ENCODE data around the gene TMEM9.
A peak's percentile ranks its signal among the peaks of the same experiment; 100 is the strongest.

TMEM9 gene

GRCh38 chr1:201100169-201100930 is 53.9 kb downstream of the TMEM9 start:
- no peak for DNase-seq

DNA sequence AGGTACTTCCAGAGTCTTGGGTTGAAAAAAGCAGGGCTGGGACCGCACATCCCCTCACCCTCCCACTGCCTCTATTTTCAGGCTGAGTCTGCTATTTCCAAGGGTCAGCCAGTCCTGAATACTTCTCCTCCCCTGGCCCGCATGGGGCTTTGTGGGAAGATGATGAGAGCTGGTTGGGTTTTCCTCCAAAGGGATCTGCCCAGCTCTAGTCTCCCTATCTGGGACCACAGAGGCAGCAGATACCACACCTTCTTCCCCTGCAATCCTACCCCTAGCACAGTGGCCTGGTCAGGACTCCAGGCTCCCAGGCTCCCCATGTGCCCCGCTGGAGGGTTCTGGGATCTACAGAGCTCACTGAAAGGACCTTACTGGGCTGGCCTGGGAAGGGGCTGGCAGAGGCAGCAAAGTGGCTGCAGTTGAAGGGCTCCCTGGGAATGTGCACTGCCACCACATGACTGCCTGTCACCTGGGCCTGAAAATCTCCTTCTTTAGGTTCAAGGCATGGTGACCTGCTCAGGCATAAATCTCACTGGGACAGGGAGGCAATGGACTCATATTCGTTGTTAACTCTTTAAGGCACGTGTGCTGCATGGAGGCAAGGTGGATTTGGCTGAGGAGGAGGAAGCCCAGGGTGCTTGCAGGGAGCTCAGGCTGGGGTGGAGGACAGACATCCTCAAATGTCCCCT is 55.1 kb downstream of the TMEM9 start:
- DNase-seq: no peak

- DNase-seq: no peak
Measured at GRCh38 chr1:201096977-201097856, 57.1 kb downstream of the TMEM9 start.

DNA sequence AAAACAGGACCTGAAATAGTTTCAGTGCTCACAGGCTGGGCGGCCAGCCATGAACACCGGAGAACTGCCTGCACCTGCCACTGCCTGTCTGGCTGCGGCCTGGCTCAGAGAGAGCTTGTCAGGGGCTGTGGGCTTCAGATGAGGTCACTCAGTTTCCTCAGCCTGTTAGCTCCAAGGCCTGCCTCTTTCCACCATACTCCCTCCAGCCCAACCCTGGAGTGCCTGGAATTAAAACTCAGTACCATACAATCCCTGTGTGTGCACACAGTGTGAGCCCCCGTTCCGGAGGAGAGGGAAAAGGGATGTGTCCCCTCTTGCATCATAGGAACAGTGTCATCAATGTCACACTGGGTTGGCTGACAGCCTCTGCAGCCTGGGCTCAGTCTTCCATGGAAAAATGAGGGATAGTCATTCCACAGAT is 58.2 kb downstream of the TMEM9 start:
- no peak for DNase-seq

- no peak for DNase-seq
Measured at GRCh38 chr1:201095581-201095980, 58.7 kb downstream of the TMEM9 start.

GRCh38 chr1:201094832-201095231 is 59.4 kb downstream of the TMEM9 start:
- no peak for DNase-seq

- DNase-seq: no peak
Measured at GRCh38 chr1:201093962-201094361, 60.3 kb downstream of the TMEM9 start.

DNA sequence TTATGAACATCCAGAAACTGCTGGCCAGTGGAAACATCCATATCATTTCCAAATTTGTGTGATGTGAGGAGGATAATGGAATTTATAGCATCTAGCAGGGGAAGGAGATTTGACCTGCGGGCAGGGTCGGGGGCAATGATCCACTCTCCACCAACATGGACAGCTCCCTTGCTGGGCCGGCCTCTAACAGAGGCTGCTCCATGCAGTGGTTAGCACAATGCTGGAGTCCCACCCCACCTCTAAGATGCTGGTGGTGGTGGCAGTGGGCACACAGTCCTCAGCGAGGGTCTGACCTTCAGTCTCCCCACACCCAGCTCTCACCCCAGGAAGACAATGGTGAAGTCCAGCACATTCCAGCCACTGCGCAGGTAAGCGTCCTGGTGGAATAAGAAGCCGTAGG is 60.7 kb downstream of the TMEM9 start:
- no peak for DNase-seq

DNA sequence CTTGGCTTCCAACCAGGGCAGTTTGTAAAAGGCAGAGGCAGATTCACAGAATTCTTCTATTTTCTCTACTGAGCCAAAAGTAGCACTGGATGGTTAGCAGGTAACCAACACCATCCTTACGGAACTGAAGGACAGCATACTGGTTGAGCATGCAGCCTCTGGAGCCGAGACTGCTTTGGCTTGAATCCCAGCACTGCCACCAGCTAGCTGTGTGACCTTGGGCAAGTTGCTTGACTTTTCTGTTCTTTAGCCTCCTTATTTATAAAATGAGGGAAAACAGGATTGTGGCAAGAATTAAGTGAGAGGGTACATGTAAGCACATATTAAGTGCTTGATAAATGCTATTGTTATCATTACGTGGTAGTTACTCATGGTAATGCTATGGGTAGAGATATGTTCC is 61.5 kb downstream of the TMEM9 start:
- no peak for DNase-seq

GRCh38 chr1:201091256-201091655 is 63.0 kb downstream of the TMEM9 start:
- no peak for DNase-seq

GRCh38 chr1:201090541-201090940 is 63.7 kb downstream of the TMEM9 start:
- DNase-seq: no peak

- DNase-seq: no peak
Measured at GRCh38 chr1:201089596-201089995, 64.7 kb downstream of the TMEM9 start.

DNA sequence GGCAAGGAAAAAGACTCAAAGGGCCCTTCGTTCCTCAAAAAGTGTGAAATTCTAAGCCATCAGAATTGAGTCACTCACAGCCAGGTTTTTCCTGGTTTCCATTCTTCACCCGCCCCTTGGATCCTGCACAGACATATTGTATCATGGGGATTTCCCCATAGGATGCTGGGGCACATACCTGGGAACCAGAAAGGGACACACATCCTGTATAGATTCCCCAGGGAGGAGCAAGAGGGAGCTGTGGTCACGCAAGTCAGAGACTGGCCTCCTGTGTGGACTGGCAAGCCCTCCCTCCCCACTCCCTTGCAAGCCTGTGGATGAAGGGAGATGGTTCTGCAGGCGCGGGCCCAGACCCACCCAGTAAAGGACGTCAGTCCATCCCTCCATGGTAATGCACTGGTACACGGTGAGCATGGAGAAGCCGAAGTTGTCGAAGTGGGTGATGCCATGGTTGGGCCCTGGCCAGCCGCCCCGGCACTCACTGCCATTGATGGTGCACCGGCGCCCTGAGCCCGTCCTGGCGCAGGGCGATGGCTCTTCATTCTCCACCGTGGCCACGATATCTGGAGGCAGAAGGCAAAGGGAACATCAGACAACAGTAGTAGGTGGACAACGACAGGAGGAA is 65.3 kb downstream of the TMEM9 start:
- no peak for DNase-seq

DNA sequence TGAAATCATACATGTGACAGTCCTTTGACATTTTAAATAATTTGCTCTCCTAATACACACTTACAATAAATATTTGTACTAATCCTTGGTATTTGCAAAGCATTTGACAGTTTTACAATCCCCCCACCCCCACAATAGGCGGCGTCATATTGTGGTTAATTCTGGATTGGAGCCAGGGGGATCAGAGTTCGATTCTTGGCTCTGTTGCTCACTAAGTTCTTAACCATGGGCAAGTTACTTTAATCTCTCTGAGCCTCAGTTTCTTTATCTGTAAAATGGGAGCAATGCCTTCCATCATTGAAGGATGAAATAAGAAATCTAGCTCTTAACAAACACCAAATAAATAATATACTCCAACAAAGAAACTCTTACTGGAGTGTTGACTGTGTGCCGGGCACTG is 65.9 kb downstream of the TMEM9 start:
- DNase-seq: no peak

GRCh38 chr1:201085902-201086735 is 68.2 kb downstream of the TMEM9 start:
- DNase-seq: peak; percentile 52

All from activated CD4-positive, alpha-beta T cell treated with anti-CD3 and anti-CD28 coated beads for 48 hours (primary cell).